ENCODE data around the gene SLC12A8. TPM values are rescaled to one million over a fixed set of nuclear protein-coding genes. Genes with fewer than 3 reads are reported as not detected.

The SLC12A8 gene
- total RNA-seq, 2 experiments from 2014 or later, result 0.26 to 0.39 TPM

GRCh38 chr3:125236331-125236903 lies 23.9 kb upstream of the SLC12A8 start:
- H3K27ac Mint-ChIP-seq, result no peak overlapping the region
- ChIA-PET POLR2A (no interaction called here), CTCF (interaction anchor here (0.8 to 1.3 kb wide), 2 partner anchors 14 to 349 kb away, joined by 3 read pairs; no protein-coding TSS in a partner anchor)
- H3K4me1 Mint-ChIP-seq, result peaks cover 19% of the 10 kb centered on the region
- H3K4me3 Mint-ChIP-seq, result no peak overlapping the region
- ATAC-seq (no peak), DNase-seq (no peak)
- H3K9me3 Mint-ChIP-seq (ENCODE audit: low read depth), result peaks cover 6% of the 10 kb centered on the region
- no peaks in the 10 kb centered on the region for H3K27me3 Mint-ChIP-seq
- intact Hi-C loops (cut with DNase I, micrococcal nuclease), result loop anchor here (10.0 kb wide), 1 partner anchor 348 kb away; no protein-coding TSS in a partner anchor
- H3K36me3 Mint-ChIP-seq (ENCODE audit: low read depth), result peaks cover 51% of the 10 kb centered on the region

DNA sequence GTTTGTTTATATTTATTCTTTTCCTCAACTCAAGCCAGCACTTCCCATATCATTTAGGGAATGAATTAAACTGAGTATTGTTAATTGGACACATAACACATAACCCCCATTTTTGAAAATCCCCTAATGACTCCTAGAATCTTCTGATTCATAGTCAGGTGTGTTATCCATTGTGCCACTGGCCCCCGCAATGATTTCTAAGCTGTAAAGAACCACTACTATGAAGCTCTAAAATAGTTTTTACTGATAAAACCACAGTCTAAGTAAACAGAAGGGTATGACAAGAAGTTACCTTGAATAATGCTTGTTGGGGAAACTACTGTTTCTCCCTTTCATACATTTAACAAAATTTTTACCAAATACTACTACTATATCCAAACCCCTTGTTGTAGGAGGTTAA lies 22.3 kb upstream of the SLC12A8 start:
- Mint-ChIP-seq H3K9me3 (ENCODE audit: low read depth) (peaks cover 6% of the 10 kb centered on the region), H3K4me1 (peaks cover 22% of the 10 kb centered on the region), H3K36me3 (ENCODE audit: low read depth) (peaks cover 54% of the 10 kb centered on the region), H3K27me3 (no peaks in the 10 kb centered on the region), H3K27ac (no peak overlapping the region), H3K4me3 (no peak overlapping the region)
- no peak for DNase-seq
- ChIA-PET POLR2A (no interaction called here), CTCF (no interaction called here)
- no peak for ATAC-seq
- intact Hi-C loops (cut with DNase I, micrococcal nuclease), result loop anchor here (5.0 to 10.0 kb wide), 2 partner anchors 142 to 350 kb away; partner anchors contain the start of gene ZNF148 (in 1 of the 2)

- DNase-seq, result peak; percentile 20
- intact Hi-C loops (cut with DNase I, micrococcal nuclease), result loop anchor here (2.0 to 10.0 kb wide), 4 partner anchors 78 to 352 kb away; partner anchors contain the start of gene ZNF148 (in 1 of the 2)
- ChIA-PET POLR2A (interaction anchor here (0.7 kb wide), 1 partner anchor 192 kb away, joined by 6 read pairs; no protein-coding TSS in a partner anchor), CTCF (interaction anchor here (0.6 to 0.9 kb wide), 4 partner anchors 16 to 353 kb away, joined by 3 read pairs; no protein-coding TSS in a partner anchor)
- peaks cover 22% of the 10 kb centered on the region for H3K4me1 Mint-ChIP-seq
- H3K27me3 Mint-ChIP-seq, result no peaks in the 10 kb centered on the region
- ATAC-seq, result peak; percentile 49
- peaks cover 49% of the 10 kb centered on the region for H3K36me3 Mint-ChIP-seq (ENCODE audit: low read depth)
- peaks cover 6% of the 10 kb centered on the region for H3K9me3 Mint-ChIP-seq (ENCODE audit: low read depth)
- peak overlapping the region; percentile 32 for H3K4me3 Mint-ChIP-seq
- H3K27ac Mint-ChIP-seq, result peak overlapping the region; percentile 82
Observed at GRCh38 chr3:125232401-125232800, 19.9 kb upstream of the SLC12A8 start.

DNA sequence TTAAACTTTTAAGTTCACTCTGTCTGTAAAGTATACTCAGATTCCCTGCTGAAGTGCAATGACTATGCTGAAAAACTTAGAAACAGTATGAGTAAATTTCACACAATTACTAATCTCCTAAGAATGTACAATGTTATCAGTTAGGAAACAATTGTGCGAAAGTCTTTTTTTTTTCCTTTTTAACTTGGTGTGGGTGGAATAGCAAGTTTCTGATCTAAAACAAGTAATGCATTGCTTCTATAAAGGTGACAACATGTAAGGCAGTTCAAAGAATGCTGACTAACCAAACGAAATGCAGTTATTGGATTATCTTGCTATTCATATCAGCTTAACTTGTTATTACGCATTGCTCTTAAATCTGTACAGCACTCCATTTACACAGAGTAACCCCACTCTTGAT lies 19.3 kb upstream of the SLC12A8 start:
- peaks cover 45% of the 10 kb centered on the region for H3K36me3 Mint-ChIP-seq (ENCODE audit: low read depth)
- no peak for DNase-seq
- peak; percentile 92 for ATAC-seq
- CTCF ChIA-PET, result interaction anchor here (0.7 to 0.8 kb wide), 2 partner anchors 79 to 93 kb away, joined by 3 read pairs; no protein-coding TSS in a partner anchor
- peaks cover 5% of the 10 kb centered on the region for H3K9me3 Mint-ChIP-seq (ENCODE audit: low read depth)
- POLR2A ChIA-PET, result interaction anchor here (0.7 kb wide), 1 partner anchor 192 kb away, joined by 6 read pairs; no protein-coding TSS in a partner anchor
- H3K27me3 Mint-ChIP-seq, result no peaks in the 10 kb centered on the region
- peaks cover 22% of the 10 kb centered on the region for H3K4me1 Mint-ChIP-seq
- intact Hi-C loops (cut with DNase I, micrococcal nuclease), result loop anchor here (2.0 to 10.0 kb wide), 4 partner anchors 79 to 353 kb away; partner anchors contain the start of gene ZNF148 (in 1 of the 2)
- peak overlapping the region; percentile 82 for H3K27ac Mint-ChIP-seq
- H3K4me3 Mint-ChIP-seq, result no peak overlapping the region

DNA sequence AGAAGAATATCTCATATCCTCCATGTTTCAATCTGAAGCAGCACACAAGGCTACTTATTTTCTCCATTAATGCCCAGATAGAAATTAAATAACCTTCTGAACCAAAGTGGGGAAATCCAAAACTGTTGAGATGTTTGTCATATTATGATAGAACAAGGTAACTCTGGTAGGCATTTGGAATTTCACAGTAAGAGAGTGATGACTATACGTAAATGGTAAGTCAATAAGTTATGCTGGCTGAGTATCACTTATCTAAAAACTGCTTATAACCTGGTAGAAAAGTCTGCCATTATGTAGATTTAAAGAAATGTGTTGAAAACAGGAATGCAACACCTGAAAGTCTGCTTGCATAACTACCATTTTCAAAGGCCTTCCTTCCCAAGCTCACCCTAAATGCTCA lies 17.2 kb upstream of the SLC12A8 start:
- no peaks in the 10 kb centered on the region for H3K27me3 Mint-ChIP-seq
- DNase-seq (no peak), ATAC-seq (no peak)
- peaks cover 22% of the 10 kb centered on the region for H3K4me1 Mint-ChIP-seq
- peaks cover 31% of the 10 kb centered on the region for H3K36me3 Mint-ChIP-seq (ENCODE audit: low read depth)
- intact Hi-C loops (cut with DNase I, micrococcal nuclease), result loop anchor here (5.0 to 10.0 kb wide), 2 partner anchors 148 to 355 kb away; partner anchors contain the start of gene ZNF148 (in 1 of the 2)
- CTCF ChIA-PET, result no interaction called here
- no peak overlapping the region for H3K4me3 Mint-ChIP-seq
- POLR2A ChIA-PET, result no interaction called here
- H3K27ac Mint-ChIP-seq, result no peak overlapping the region
- H3K9me3 Mint-ChIP-seq (ENCODE audit: low read depth), result no peaks in the 10 kb centered on the region

DNA sequence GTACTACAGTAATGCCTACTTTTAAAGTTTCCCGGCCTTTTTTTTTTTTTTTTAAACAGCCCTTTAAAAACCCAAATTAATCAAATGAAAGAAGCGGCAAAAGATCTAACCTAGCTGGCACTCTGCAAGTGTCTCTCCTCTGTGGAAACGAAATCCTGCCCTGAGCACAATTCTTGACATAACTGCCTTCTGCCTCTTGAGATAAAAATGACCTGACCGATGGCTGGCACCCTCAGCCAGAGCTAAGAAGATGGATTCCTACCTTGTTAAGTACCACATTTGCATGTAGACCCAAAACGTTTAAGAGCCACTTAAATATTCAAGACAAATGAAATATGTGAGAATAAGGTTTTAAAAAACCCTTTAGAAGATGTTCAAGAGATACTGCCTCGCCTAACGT lies 16.6 kb upstream of the SLC12A8 start:
- H3K27me3 Mint-ChIP-seq, result no peaks in the 10 kb centered on the region
- H3K36me3 Mint-ChIP-seq (ENCODE audit: low read depth), result peaks cover 31% of the 10 kb centered on the region
- DNase-seq (no peak), ATAC-seq (no peak)
- intact Hi-C loops (cut with DNase I, micrococcal nuclease), result no loop called here
- H3K4me1 Mint-ChIP-seq, result peaks cover 22% of the 10 kb centered on the region
- ChIA-PET POLR2A (no interaction called here), CTCF (no interaction called here)
- no peak overlapping the region for H3K27ac Mint-ChIP-seq
- no peaks in the 10 kb centered on the region for H3K9me3 Mint-ChIP-seq (ENCODE audit: low read depth)
- H3K4me3 Mint-ChIP-seq, result no peak overlapping the region

DNA sequence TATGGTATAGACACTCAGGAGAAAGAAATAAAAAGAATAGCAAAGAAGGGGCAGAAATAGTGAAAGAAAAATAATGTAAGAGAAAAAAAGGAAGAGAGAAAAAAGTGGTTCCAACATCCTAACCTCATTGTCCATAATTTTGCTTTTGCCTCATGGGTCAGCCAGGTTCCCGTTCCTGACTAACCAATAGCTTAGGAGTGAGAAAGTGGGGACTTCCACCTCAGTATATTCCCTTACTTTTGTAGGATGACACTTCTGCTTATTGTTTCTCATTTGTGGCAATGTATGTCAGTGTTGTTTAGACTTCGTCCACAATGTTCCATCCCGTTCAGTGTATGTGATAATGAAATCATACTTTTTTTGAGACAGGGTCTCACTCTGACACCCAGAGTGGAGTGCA lies 9.3 kb upstream of the SLC12A8 start:
- CTCF ChIA-PET, result interaction anchor here (0.9 kb wide), 1 partner anchor 15 kb away, joined by 3 read pairs; no protein-coding TSS in a partner anchor
- intact Hi-C loops (cut with DNase I, micrococcal nuclease), result no loop called here
- H3K27me3 Mint-ChIP-seq, result no peaks in the 10 kb centered on the region

DNA sequence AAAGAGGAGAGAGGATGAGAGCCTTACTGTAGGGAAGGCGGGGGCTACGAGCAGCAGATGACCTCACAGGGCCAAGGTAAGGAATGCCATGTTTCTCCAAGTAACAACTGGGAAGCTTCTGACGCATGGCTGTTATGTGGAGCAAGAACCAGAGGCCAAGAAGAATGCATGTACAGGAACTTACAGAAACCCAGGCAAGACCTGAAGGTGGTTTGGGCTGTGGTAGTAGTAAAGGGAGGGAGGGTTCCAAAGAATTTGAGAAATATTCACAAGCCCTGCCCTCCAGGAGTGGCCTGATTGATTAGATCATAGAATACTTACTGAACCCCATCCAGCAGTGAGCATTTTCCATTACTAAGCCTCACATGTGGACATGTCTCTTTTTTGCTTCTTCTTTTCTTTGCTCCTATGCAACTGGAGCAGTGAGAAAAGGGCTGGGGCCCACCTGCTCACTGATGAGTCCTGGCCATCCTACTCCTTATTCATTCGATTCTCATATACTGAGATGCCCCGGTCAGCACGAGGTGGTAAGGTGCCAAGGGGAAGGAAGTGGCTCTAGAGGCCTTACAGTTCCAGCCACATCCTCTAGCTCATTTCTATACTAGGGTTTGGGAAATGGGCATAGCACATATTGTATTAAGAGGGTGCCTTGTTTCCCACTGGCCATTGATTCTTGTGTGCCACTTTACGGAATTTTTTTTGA lies 8.3 kb upstream of the SLC12A8 start:
- POLR2A ChIA-PET, result no interaction called here
- intact Hi-C loops (cut with DNase I, micrococcal nuclease), result no loop called here
- H3K9me3 Mint-ChIP-seq (ENCODE audit: low read depth), result no peaks in the 10 kb centered on the region

More for the DNA sequence above, 9.3 kb upstream of the SLC12A8 start:
- ATAC-seq (no peak), DNase-seq (no peak)
- Mint-ChIP-seq H3K36me3 (ENCODE audit: low read depth) (no peaks in the 10 kb centered on the region), H3K4me1 (peaks cover 2% of the 10 kb centered on the region), H3K9me3 (ENCODE audit: low read depth) (no peaks in the 10 kb centered on the region), H3K27ac (no peak overlapping the region), H3K4me3 (no peak overlapping the region)
- POLR2A ChIA-PET, result no interaction called here

GRCh38 chr3:125220183-125220582 lies 7.6 kb upstream of the SLC12A8 start:
- H3K9me3 Mint-ChIP-seq (ENCODE audit: low read depth), result no peaks in the 10 kb centered on the region
- H3K4me1 Mint-ChIP-seq, result peaks cover 2% of the 10 kb centered on the region
- POLR2A ChIA-PET, result interaction anchor here (1.2 kb wide), 1 partner anchor 161 kb away, joined by 4 read pairs; no protein-coding TSS in a partner anchor
- no peaks in the 10 kb centered on the region for H3K36me3 Mint-ChIP-seq (ENCODE audit: low read depth)
- CTCF ChIA-PET, result interaction anchor here (0.6 kb wide), 1 partner anchor 225 kb away, joined by 3 read pairs; no protein-coding TSS in a partner anchor
- DNase-seq, result no peak
- intact Hi-C loops (cut with DNase I, micrococcal nuclease), result no loop called here
- no peak overlapping the region for H3K27ac Mint-ChIP-seq
- ATAC-seq, result no peak
- H3K27me3 Mint-ChIP-seq, result no peaks in the 10 kb centered on the region
- no peak overlapping the region for H3K4me3 Mint-ChIP-seq

More for the DNA sequence above, 8.3 kb upstream of the SLC12A8 start:
- no peaks in the 10 kb centered on the region for H3K27me3 Mint-ChIP-seq
- ATAC-seq (peak; percentile 44), DNase-seq (no peak)
- CTCF ChIA-PET, result interaction anchor here (0.6 kb wide), 1 partner anchor 225 kb away, joined by 3 read pairs; no protein-coding TSS in a partner anchor
- H3K4me1 Mint-ChIP-seq, result peaks cover 2% of the 10 kb centered on the region
- H3K4me3 Mint-ChIP-seq, result no peak overlapping the region
- no peak overlapping the region for H3K27ac Mint-ChIP-seq
- no peaks in the 10 kb centered on the region for H3K36me3 Mint-ChIP-seq (ENCODE audit: low read depth)

DNA sequence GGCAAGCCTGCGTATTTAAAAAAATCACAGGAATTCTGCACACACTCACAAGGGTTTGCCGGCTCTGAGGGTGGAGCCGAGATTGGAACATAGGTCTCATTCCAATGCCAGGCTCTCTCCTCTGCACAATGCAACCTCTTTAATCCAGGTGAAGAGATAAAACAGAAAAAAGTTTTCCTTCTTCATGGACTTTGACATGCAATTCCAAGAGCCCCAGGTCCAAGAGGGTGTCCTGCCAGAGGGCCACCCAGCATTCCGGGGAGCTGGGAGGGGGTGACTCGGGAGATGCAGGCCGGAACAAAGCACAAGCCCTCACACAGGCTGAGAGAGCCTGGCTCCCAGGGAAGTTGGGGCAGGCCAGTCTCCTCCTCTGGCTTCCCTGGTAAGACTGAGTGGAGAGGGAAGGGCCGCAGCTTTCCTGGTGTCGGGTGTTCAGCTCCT lies 6.7 kb upstream of the SLC12A8 start:
- Mint-ChIP-seq H3K27me3 (peaks cover 5% of the 10 kb centered on the region), H3K27ac (no peak overlapping the region), H3K4me1 (peaks cover 8% of the 10 kb centered on the region), H3K9me3 (ENCODE audit: low read depth) (no peaks in the 10 kb centered on the region), H3K4me3 (no peak overlapping the region), H3K36me3 (ENCODE audit: low read depth) (no peaks in the 10 kb centered on the region)
- DNase-seq (no peak), ATAC-seq (no peak)
- POLR2A ChIA-PET, result interaction anchor here (0.6 to 1.2 kb wide), 2 partner anchors 144 to 162 kb away, joined by 4 read pairs; no protein-coding TSS in a partner anchor
- intact Hi-C loops (cut with DNase I, micrococcal nuclease), result no loop called here
- CTCF ChIA-PET, result no interaction called here

DNA sequence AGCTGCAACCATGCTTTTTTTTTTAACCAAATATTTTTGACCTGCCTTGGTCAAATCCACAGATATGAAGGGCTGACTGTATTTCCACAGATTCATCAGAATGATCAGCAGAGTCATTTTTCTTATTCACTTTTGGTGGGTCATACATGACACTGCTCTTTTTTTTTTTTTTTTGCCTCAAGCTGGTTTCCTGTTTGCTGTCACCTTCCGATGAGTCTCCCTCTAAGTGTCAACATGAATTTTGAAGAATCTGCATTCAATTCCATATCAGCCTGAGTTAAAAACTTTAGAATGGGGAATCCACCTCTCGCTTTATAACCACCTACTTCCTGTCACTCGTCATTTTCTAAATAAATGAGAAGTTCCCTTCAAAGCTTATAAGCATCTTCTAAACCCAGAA lies 2.2 kb upstream of the SLC12A8 start:
- Mint-ChIP-seq H3K27me3 (peaks cover 38% of the 10 kb centered on the region), H3K9me3 (ENCODE audit: low read depth) (no peaks in the 10 kb centered on the region), H3K27ac (no peak overlapping the region), H3K4me3 (no peak overlapping the region), H3K36me3 (ENCODE audit: low read depth) (no peaks in the 10 kb centered on the region), H3K4me1 (peaks cover 7% of the 10 kb centered on the region)
- ChIA-PET CTCF (interaction anchor here (0.6 kb wide), 1 partner anchor 562 kb away, joined by 3 read pairs; no protein-coding TSS in a partner anchor), POLR2A (no interaction called here)
- ATAC-seq, result peak; percentile 83
- DNase-seq, result no peak
- intact Hi-C loops (cut with DNase I, micrococcal nuclease), result loop anchor here in 1 of 2 experiments (5.0 kb wide), 1 partner anchor 373 kb away; no protein-coding TSS in a partner anchor

All from activated CD4-positive, alpha-beta T cell treated with anti-CD3 and anti-CD28 coated beads for 36 hours (primary cell).